NB4 (cell line): ENCODE data around the gene STYXL1.
"Not testable (repeated sequence)": the region's sequence is repeated elsewhere in the genome, so short reads cannot be mapped to it uniquely, and the experiment has no call there.

Experiments used
- DNase-seq: peaks from one replicate; pipeline ENCODE4 v3.0.0; 2010; ENCODE audit warnings: low read depth
- H3K4me3 ChIP-seq: one replicate; pipeline ENCODE4 v1.5.1; 2011; ENCODE audit warnings: mild to moderate bottlenecking, low read depth, low read length, moderate library complexity
- CTCF ChIP-seq: IDR thresholded peaks from one replicate; pipeline ENCODE4 v1.5.1; 2012; ENCODE audit warnings: low read depth, low read length
- MAX ChIP-seq: IDR thresholded peaks from 2 replicates; pipeline ENCODE4 v1.6.1; 2011; ENCODE audit warnings: low read depth, low read length
- MYC ChIP-seq: IDR thresholded peaks from 2 replicates; pipeline ENCODE4 v1.6.1; 2011; ENCODE audit warnings: low read depth, low read length
- POLR2A ChIP-seq: IDR thresholded peaks from 2 replicates; pipeline ENCODE4 v1.6.1; 2011; ENCODE audit warnings: mild to moderate bottlenecking; ENCODE audit not compliant: insufficient read length; ENCODE audit errors: extremely low read depth

The STYXL1 gene

GRCh38 chr7:76016191-76016947 lies 31.4 kb downstream of the STYXL1 start:
- DNase-seq: no peak
- TF ChIP-seq CTCF (no peak), MAX (no peak), MYC (no peak), POLR2A (no peak)
- H3K4me3 ChIP-seq: no peak overlapping the region

- TF ChIP-seq POLR2A (no peak), CTCF (no peak), MAX (no peak), MYC (no peak)
- no peak for DNase-seq
- H3K4me3 ChIP-seq: no peak overlapping the region
Measured at GRCh38 chr7:76011442-76011861, 36.3 kb downstream of the STYXL1 start.

GRCh38 chr7:76009672-76010600 lies 37.9 kb downstream of the STYXL1 start:
- no peak overlapping the region for H3K4me3 ChIP-seq
- TF ChIP-seq CTCF (no peak), MYC (no peak), POLR2A (no peak), MAX (no peak)
- no peak for DNase-seq

GRCh38 chr7:76008156-76008687 lies 39.6 kb downstream of the STYXL1 start:
- TF ChIP-seq MAX (no peak), MYC (no peak), POLR2A (no peak), CTCF (no peak)
- no peak for DNase-seq
- no peak overlapping the region for H3K4me3 ChIP-seq

- DNase-seq, H3K4me3 ChIP-seq: not testable (repeated sequence)
Measured at GRCh38 chr7:76005004-76005403, 42.8 kb downstream of the STYXL1 start.

GRCh38 chr7:76003351-76003750 lies 44.4 kb downstream of the STYXL1 start:
- TF ChIP-seq MAX (no peak), MYC (no peak)
- H3K4me3 ChIP-seq: no peak overlapping the region
- DNase-seq: no peak
